Activated CD4-positive, alpha-beta T cell treated with anti-CD3 and anti-CD28 coated beads for 36 hours (primary cell): ENCODE results near the gene STX8. TPM values are rescaled to one million over a fixed set of nuclear protein-coding genes. Genes with fewer than 3 reads are reported as not detected.

ENCODE experiments used
- ATAC-seq: fragments of 200-7000 bp; cut with Tn5 transposase; one replicate; pipeline ENCODE4 v1.10.0; 2021; ENCODE audit warnings: mild to moderate bottlenecking, moderate library complexity
- CTCF ChIA-PET: fragments of 350-600 bp; sonication (Branson Sonifier 250); formaldehyde crosslinking; loops from one replicate; lab custom pipeline; 2021; ENCODE audit warnings: antibody characterized with exemption; lab: Charles Lee
- POLR2A ChIA-PET: fragments of 350-600 bp; sonication (Branson Sonifier 250); formaldehyde crosslinking; loops from one replicate; lab custom pipeline; 2021; ENCODE audit warnings: antibody characterized with exemption, inconsistent platforms; lab: Charles Lee
- DNase-seq: peaks from one replicate; pipeline ENCODE4 v3.0.0-alpha.2; 2020
- H3K27ac Mint-ChIP-seq: one replicate; pipeline ENCODE4 v1.8.0; 2021; ENCODE audit warnings: mixed read lengths
- H3K27me3 Mint-ChIP-seq: one replicate; pipeline ENCODE4 v1.8.0; 2021; ENCODE audit warnings: mixed read lengths
- H3K36me3 Mint-ChIP-seq: one replicate; pipeline ENCODE4 v1.8.0; 2021; ENCODE audit warnings: low read depth, mixed read lengths
- H3K4me1 Mint-ChIP-seq: one replicate; pipeline ENCODE4 v1.8.0; 2021; ENCODE audit warnings: mixed read lengths
- H3K4me3 Mint-ChIP-seq: one replicate; pipeline ENCODE4 v1.8.0; 2021; ENCODE audit warnings: mild to moderate bottlenecking, moderate library complexity, mixed read lengths
- H3K9me3 Mint-ChIP-seq: one replicate; pipeline ENCODE4 v1.8.0; 2021; ENCODE audit warnings: low read depth, mixed read lengths
- intact Hi-C, 2 experiments: fragments of 100-400 bp; cut with DNase I in 1 of 2; cut with micrococcal nuclease in 1 of 2; formaldehyde crosslinking; loops; one replicate each; pipeline versions ENCODE4 v1.14.2 to v1.15.1; 2022 to 2024; cut with DNase I, micrococcal nuclease
- total RNA-seq, 2 experiments: library from RNA; stranded (reverse); gene quantifications; one replicate each; pipeline ENCODE4 v1.2.3, GENCODE V29; 2021

The STX8 gene
- total RNA-seq, 2 experiments from 2014 or later = 65.7 to 87.7 TPM

DNA sequence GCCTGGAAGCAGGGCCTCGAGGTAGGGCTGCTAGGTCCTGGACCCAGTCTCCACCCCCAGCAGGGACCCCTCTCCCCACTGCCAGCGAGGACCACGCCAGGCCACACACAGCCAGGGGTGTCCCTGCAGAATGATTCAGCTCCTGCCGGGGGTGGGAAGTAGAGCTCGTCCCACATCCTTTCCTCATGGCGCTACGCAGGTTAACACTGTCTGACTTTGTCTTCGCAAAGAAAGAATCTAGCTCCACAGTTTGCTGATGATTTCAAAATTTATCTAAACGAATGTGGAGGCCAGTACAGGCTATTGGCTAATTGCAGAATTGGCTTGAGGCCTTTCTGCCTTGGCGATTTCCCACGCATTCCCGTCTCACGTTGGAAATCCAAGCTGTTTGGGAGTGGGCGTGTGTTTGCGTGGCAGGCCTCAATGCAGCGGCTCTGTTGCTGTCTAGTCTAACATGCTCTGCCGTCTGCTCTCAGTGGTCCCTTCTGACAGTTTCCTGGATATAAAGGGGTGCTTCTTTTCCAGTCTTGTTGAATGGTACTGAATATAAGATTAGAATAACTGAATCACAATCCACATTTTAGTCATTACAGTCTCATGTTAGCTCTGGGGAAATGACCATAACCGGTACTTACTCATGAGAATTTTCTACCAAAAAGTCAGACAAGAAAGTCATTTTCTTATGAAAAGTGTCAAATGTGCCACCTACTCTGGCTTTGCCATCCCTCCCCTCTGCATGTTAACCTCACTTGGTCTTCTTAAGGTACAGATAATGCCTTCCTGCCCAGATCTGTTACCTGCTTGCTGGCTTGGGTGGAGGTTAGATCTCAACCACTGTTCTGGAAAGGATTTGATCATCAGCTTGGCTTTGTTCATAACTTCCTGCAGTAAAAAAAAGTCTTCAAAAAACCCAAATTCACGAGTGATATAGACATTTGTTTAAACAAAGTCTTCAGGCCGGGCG lies 301.9 kb downstream of the STX8 start:
- no peaks in the 10 kb centered on the region for H3K9me3 Mint-ChIP-seq
- POLR2A ChIA-PET = interaction anchor here (0.6 to 1.7 kb wide), 6 partner anchors 15 to 158 kb away, joined by 3 to 10 read pairs (median 4); no protein-coding TSS in a partner anchor
- no peaks in the 10 kb centered on the region for H3K36me3 Mint-ChIP-seq
- peak overlapping the region; percentile 91 for H3K27ac Mint-ChIP-seq
- peak; percentile 73 for DNase-seq
- peak; percentile 94 for ATAC-seq
- peaks cover 32% of the 10 kb centered on the region for H3K4me1 Mint-ChIP-seq
- no peaks in the 10 kb centered on the region for H3K27me3 Mint-ChIP-seq
- peak overlapping the region; percentile 55 for H3K4me3 Mint-ChIP-seq
- intact Hi-C loops = loop anchor here (1.0 to 5.0 kb wide), 8 partner anchors 17 to 331 kb away; no protein-coding TSS in a partner anchor
- CTCF ChIA-PET = interaction anchor here (0.6 to 2.7 kb wide), 5 partner anchors 16 to 126 kb away, joined by 3 to 13 read pairs (median 6); no protein-coding TSS in a partner anchor

GRCh38 chr17:9272501-9273200 lies 303.0 kb downstream of the STX8 start:
- H3K36me3 Mint-ChIP-seq = no peaks in the 10 kb centered on the region
- peak; percentile 12 for DNase-seq
- H3K27me3 Mint-ChIP-seq = no peaks in the 10 kb centered on the region
- intact Hi-C loops = loop anchor here in 1 of 2 experiments (5.0 kb wide), 2 partner anchors 155 to 330 kb away; no protein-coding TSS in a partner anchor
- peak overlapping the region; percentile 39 for H3K4me3 Mint-ChIP-seq
- H3K27ac Mint-ChIP-seq = peak overlapping the region; percentile 91
- POLR2A ChIA-PET = interaction anchor here (1.0 to 1.7 kb wide), 2 partner anchors 17 to 20 kb away, joined by 9 to 10 read pairs; no protein-coding TSS in a partner anchor
- CTCF ChIA-PET = interaction anchor here (0.8 to 2.7 kb wide), 5 partner anchors 15 to 45 kb away, joined by 3 to 13 read pairs (median 6); no protein-coding TSS in a partner anchor
- peaks cover 32% of the 10 kb centered on the region for H3K4me1 Mint-ChIP-seq
- no peaks in the 10 kb centered on the region for H3K9me3 Mint-ChIP-seq
- ATAC-seq = no peak

- Mint-ChIP-seq H3K36me3 (peaks cover 2% of the 10 kb centered on the region), H3K27ac (peak overlapping the region; percentile 31), H3K27me3 (no peaks in the 10 kb centered on the region), H3K9me3 (no peaks in the 10 kb centered on the region), H3K4me3 (no peak overlapping the region), H3K4me1 (peaks cover 32% of the 10 kb centered on the region)
- CTCF ChIA-PET = interaction anchor here (0.8 kb wide), 1 partner anchor 38 kb away, joined by 3 read pairs; no protein-coding TSS in a partner anchor
- intact Hi-C loops = loop anchor here in 1 of 2 experiments (5.0 kb wide), 2 partner anchors 155 to 330 kb away; no protein-coding TSS in a partner anchor
- ATAC-seq = no peak
- POLR2A ChIA-PET = no interaction called here
- no peak for DNase-seq
Observed at GRCh38 chr17:9271989-9272388, 303.6 kb downstream of the STX8 start.

GRCh38 chr17:9270921-9271320 lies 304.7 kb downstream of the STX8 start:
- no peak overlapping the region for H3K4me3 Mint-ChIP-seq
- H3K27ac Mint-ChIP-seq = no peak overlapping the region

DNA sequence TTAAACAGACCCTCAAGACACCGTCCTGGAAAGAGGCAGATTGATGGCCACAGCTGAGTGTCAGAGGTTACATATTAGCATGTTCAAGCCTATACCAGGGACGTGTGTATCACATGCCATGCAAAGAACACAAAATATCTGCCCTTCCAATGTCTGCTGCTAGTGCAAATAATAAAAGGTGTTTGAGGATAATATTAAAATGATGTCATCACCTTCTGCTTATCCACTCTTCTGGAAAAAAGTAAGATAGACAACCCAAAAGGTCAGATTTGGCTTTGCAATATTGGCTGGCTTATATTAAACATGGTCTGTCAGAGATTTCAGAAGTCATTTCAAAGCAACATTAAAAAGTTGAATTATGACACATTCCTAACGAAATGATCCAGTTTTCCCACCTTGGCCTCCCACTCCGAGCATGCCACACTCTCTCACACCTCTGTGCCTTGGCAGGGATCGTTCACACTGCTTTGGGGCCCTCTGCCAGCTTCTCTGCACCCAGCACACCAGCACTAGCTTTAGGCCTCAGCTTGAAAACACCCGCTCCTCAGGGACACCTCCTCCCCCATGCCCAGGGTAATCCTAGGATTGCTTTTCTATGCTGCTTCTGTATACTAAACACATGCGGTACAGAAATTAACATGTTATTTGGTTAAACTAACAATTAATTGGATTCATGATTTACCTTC lies 306.1 kb downstream of the STX8 start:
- POLR2A ChIA-PET = no interaction called here
- CTCF ChIA-PET = interaction anchor here (1.1 kb wide), 1 partner anchor 23 kb away, joined by 5 read pairs; no protein-coding TSS in a partner anchor

More at GRCh38 chr17:9270921-9271320, 304.7 kb downstream of the STX8 start:
- Mint-ChIP-seq H3K27me3 (no peaks in the 10 kb centered on the region), H3K4me1 (peaks cover 32% of the 10 kb centered on the region), H3K36me3 (peaks cover 2% of the 10 kb centered on the region), H3K9me3 (no peaks in the 10 kb centered on the region)
- intact Hi-C loops = loop anchor here in 1 of 2 experiments (5.0 kb wide), 2 partner anchors 154 to 329 kb away; no protein-coding TSS in a partner anchor
- DNase-seq (no peak), ATAC-seq (no peak)
- POLR2A ChIA-PET = no interaction called here
- CTCF ChIA-PET = no interaction called here

GRCh38 chr17:9268546-9268945 lies 307.1 kb downstream of the STX8 start:
- no peak for DNase-seq

More for the DNA sequence above, 306.1 kb downstream of the STX8 start:
- DNase-seq = no peak
- H3K4me3 Mint-ChIP-seq = no peak overlapping the region
- no peak overlapping the region for H3K27ac Mint-ChIP-seq
- no peaks in the 10 kb centered on the region for H3K9me3 Mint-ChIP-seq
- H3K27me3 Mint-ChIP-seq = no peaks in the 10 kb centered on the region
- intact Hi-C loops = loop anchor here in 1 of 2 experiments (5.0 kb wide), 2 partner anchors 152 to 327 kb away; no protein-coding TSS in a partner anchor
- peaks cover 2% of the 10 kb centered on the region for H3K36me3 Mint-ChIP-seq
- peaks cover 25% of the 10 kb centered on the region for H3K4me1 Mint-ChIP-seq
- ATAC-seq = no peak

GRCh38 chr17:9266697-9267117 lies 308.9 kb downstream of the STX8 start:
- Mint-ChIP-seq H3K36me3 (peaks cover 6% of the 10 kb centered on the region), H3K4me1 (peaks cover 6% of the 10 kb centered on the region), H3K9me3 (peaks cover 6% of the 10 kb centered on the region), H3K4me3 (no peak overlapping the region), H3K27ac (no peak overlapping the region), H3K27me3 (no peaks in the 10 kb centered on the region)
- intact Hi-C loops = no loop called here
- DNase-seq (no peak), ATAC-seq (no peak)
- ChIA-PET POLR2A (no interaction called here), CTCF (interaction anchor here (0.6 to 1.3 kb wide), 3 partner anchors 10 to 67 kb away, joined by 3 to 5 read pairs (median 3); no protein-coding TSS in a partner anchor)

More at GRCh38 chr17:9268546-9268945, 307.1 kb downstream of the STX8 start:
- ChIA-PET CTCF (interaction anchor here (0.7 kb wide), 1 partner anchor 24 kb away, joined by 3 read pairs; no protein-coding TSS in a partner anchor), POLR2A (no interaction called here)
- Mint-ChIP-seq H3K27me3 (no peaks in the 10 kb centered on the region), H3K4me3 (no peak overlapping the region), H3K9me3 (peaks cover 5% of the 10 kb centered on the region), H3K36me3 (peaks cover 6% of the 10 kb centered on the region), H3K4me1 (peaks cover 16% of the 10 kb centered on the region), H3K27ac (no peak overlapping the region)
- ATAC-seq = no peak
- intact Hi-C loops = no loop called here

DNA sequence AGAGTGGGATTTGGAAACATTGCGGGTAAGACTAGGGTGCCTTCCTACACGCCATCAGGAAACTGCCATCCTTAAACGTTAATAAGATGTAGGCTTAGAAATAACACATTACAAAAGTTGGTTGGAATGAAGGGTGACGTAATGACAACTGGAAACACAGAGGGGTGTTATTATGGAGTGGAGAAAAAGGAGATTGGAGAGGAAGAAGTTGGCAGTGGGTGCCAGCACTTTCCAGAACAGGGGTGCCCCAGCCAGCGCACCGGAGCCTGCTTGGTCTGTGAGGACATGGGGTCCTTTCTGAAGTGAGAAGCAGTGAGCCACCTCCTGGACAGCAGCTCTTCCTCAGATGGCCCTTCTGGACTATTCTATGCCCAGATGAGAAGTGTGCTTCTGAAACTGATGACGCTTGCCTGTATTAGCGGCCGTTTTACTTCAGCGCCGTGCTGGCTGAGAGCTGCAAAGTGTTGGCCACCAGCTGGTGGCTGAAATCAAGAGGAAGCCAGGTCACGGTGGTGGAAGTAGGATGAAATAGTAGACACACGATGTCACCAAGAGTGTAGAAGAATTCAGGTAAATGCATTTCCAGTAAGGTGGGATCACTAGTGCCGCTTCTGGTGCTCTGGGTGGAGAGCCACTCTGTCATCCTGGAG lies 309.5 kb downstream of the STX8 start:
- ATAC-seq (no peak), DNase-seq (no peak)
- no peak overlapping the region for H3K27ac Mint-ChIP-seq
- intact Hi-C loops = no loop called here
- H3K4me3 Mint-ChIP-seq = no peak overlapping the region
- no peaks in the 10 kb centered on the region for H3K27me3 Mint-ChIP-seq
- peaks cover 12% of the 10 kb centered on the region for H3K4me1 Mint-ChIP-seq
- CTCF ChIA-PET = interaction anchor here (0.5 to 1.0 kb wide), 3 partner anchors 12 to 67 kb away, joined by 3 to 5 read pairs (median 3); no protein-coding TSS in a partner anchor
- peaks cover 6% of the 10 kb centered on the region for H3K36me3 Mint-ChIP-seq
- peaks cover 6% of the 10 kb centered on the region for H3K9me3 Mint-ChIP-seq
- POLR2A ChIA-PET = no interaction called here

DNA sequence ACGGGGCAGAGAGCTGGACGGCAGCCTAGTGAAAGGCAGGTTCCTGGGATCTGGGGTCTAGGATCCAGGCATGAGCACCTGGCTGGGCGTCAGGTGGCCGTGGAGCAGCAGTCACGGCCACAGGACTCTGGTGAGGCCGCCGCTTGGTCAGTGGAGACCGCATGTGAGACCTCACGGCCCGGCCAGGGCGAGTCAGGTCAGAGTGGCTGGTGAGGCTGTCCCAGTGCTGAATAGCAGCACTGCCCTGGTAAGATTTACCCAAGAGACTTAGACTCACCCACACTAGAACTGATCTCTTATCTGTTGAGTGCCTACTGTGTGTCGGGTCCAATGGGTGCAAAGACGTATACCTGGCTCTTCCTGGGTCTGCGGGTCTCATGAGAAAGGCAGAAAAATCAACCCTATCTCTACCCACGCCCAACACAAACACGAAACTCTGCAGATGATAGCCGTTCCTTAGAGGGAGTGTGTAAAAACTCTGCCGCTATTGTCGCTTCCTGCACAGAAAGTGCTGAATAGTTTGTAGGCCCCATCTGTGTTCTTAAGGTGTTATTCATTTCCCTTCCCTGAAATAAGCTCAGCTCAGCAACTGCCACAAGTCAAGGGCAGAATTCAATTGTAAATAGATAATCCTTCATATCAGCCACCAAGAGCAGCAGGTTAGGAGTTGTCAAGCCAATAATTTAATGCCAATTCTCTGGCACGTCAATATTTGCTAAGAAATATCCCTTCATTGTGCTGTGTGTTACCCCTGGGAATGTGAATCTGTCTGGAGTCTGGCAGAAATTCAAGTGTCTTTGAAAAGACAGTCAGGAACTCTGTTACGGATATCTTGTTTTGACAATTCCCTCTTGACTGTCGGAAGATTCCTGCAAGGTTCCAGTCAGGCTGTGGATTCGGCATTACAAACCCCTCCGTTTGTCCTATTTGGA lies 314.3 kb downstream of the STX8 start:
- Mint-ChIP-seq H3K4me1 (peaks cover 37% of the 10 kb centered on the region), H3K4me3 (peak overlapping the region; percentile 15), H3K36me3 (peaks cover 4% of the 10 kb centered on the region), H3K9me3 (peaks cover 6% of the 10 kb centered on the region), H3K27me3 (no peaks in the 10 kb centered on the region), H3K27ac (peak overlapping the region; percentile 88)
- POLR2A ChIA-PET = no interaction called here
- CTCF ChIA-PET = interaction anchor here (0.6 kb wide), 1 partner anchor 21 kb away, joined by 3 read pairs; no protein-coding TSS in a partner anchor
- ATAC-seq (peak; percentile 80), DNase-seq (no peak)
- intact Hi-C loops = loop anchor here in 1 of 2 experiments (1.0 kb wide), 1 partner anchor 8 kb away; no protein-coding TSS in a partner anchor
